HepG2 (cell line): ENCODE data around the gene SESN1.
"Not testable (repeated sequence)": the region's sequence is repeated elsewhere in the genome, so short reads cannot be mapped to it uniquely, and the experiment has no call there.

Source experiments
- CTCF ChIP-seq: sonication (generic); formaldehyde crosslinking; IDR thresholded peaks from 2 replicates; pipeline ENCODE4 v1.5.0; 2020; ENCODE audit warnings: mild to moderate bottlenecking, missing genetic modification reagents, moderate library complexity
- ELF1 ChIP-seq: sonication (generic); formaldehyde crosslinking; IDR thresholded peaks from 2 replicates; pipeline ENCODE4 v1.4.0; 2020; ENCODE audit warnings: missing genetic modification reagents
- POLR2A ChIP-seq, 2 experiments: IDR thresholded peaks; 2 replicates each; pipeline ENCODE4 v1.6.1; 2011; ENCODE audit warnings: low read depth in 2 of 2, low read length in 2 of 2, mild to moderate bottlenecking in 1 of 2, moderate library complexity in 1 of 2; ENCODE audit not compliant: insufficient read depth in 1 of 2
- ZBTB43 ChIP-seq: sonication (generic); formaldehyde crosslinking; conservative IDR thresholded peaks from 2 replicates; pipeline ENCODE4 v1.4.0; 2020; ENCODE audit warnings: missing genetic modification reagents
- ZFP36 ChIP-seq: fragments of 150-350 bp; IDR thresholded peaks from 2 replicates; pipeline ENCODE4 v1.6.1; 2018; ENCODE audit warnings: borderline replicate concordance, low read length, low read depth; ENCODE audit not compliant: partially characterized antibody
- ZSCAN30 ChIP-seq: sonication (generic); formaldehyde crosslinking; IDR thresholded peaks from 2 replicates; pipeline ENCODE4 v1.5.0; 2020; ENCODE audit warnings: mild to moderate bottlenecking, missing genetic modification reagents

DNA sequence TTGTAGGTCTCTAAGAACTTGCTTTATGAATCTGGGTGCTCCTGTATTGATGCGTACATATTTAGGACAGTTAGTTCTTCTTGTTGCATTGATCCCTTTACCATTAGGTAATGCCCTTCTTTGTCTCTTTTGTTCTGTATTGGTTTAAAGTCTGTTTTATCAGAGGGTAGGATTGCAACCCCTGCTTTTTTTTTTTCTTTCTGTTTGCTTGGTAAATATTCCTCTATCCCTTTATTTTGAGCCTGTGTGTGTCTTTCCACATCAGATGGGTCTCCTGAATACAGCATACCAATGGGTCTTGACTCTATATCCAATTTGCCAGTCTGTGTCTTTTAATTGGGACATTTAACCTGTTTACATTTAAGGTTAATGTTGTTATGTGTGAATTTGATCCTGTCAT lies 116.0 kb downstream of the SESN1 start:
- TF ChIP-seq POLR2A (IDR thresholded peaks at IDR 0.05; ENCODE audit: insufficient read depth in 1 of 2, low read depth in 2 of 2, low read length in 2 of 2); CTCF (CRISPR knock-in tag); ZFP36; ZSCAN30 (CRISPR knock-in tag); ELF1 (CRISPR knock-in tag); ZBTB43 (CRISPR knock-in tag): not testable (repeated sequence)
